HuH-7.5 (cell line): ENCODE data around the gene RBM34.

ENCODE experiments used
- DNase-seq: peaks from one replicate; pipeline ENCODE4 v3.0.0; 2011; ENCODE audit warnings: low spot score

Gene RBM34

GRCh38 chr1:235156265-235156664, 4.8 kb downstream of the RBM34 start:
- DNase-seq, result no peak

GRCh38 chr1:235152235-235152634, 8.8 kb downstream of the RBM34 start:
- no peak for DNase-seq

DNA sequence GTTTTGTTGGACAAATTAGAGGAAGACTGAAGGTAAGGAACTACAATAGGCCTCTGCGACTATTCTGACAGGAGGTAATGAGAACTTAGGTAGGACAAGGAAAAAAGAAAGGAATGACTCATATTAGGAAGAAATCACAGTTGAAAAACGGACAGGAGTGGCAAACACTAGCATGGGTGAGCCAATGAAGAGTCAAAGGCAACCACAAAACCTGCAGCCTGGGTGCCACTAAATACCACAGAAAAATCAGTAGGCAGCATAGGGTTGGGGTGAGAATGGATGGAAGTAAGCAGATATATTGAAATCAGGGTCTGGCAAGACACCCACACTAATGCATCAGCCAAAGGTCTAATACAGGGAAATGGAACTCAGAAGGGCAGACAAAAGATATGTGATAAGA, 10.0 kb downstream of the RBM34 start:
- no peak for DNase-seq

- no peak for DNase-seq
These were observed 11.2 kb downstream of the RBM34 start for GRCh38 chr1:235149824-235150223.

GRCh38 chr1:235147269-235147668, 13.8 kb downstream of the RBM34 start:
- DNase-seq, result no peak

- no peak for DNase-seq
These were observed 15.4 kb downstream of the RBM34 start for GRCh38 chr1:235145639-235146038.

DNA sequence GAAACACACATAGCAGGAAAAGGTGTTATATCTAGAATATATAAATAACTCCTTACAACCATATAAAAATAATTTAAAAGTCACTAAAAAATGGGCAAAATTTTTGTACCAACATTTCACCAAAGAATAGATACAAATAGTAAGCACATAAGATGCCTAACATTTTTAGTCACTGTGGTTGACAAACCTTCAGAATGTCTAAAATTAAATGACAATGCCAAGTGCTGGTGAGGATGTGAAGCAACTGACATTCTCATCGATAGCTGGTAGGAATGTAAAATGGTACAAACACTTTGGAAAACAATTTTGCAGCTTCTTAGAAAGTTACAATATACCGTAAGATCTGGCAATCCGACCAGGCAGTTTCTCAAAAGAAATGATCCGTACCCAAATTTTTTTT, 18.1 kb downstream of the RBM34 start:
- DNase-seq, result no peak

GRCh38 chr1:235139315-235139714, 21.7 kb downstream of the RBM34 start:
- DNase-seq, result no peak

- no peak for DNase-seq
These were observed 22.2 kb downstream of the RBM34 start for GRCh38 chr1:235138821-235139220.

DNA sequence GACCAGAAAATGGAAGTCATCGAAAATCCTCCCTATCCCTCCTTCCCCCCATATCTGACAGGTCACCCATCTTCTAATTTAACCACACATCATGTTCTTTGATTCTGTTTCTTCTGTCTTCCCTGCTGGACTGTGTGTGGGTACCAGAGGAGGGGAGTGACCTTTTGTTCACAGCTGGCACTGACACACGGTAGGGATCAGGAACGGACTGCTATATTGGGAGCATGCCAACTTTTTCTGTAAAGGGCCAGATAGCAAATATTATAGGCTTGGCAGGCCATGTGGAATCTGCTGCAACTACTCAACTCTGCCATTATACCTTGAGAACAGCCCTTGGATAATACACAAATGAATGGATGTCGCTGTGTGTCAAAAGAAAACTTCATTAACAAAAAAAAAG, 24.9 kb downstream of the RBM34 start:
- no peak for DNase-seq

GRCh38 chr1:235134171-235134570, 26.9 kb downstream of the RBM34 start:
- DNase-seq, result no peak

- no peak for DNase-seq
These were observed 28.0 kb downstream of the RBM34 start for GRCh38 chr1:235133086-235133485.

GRCh38 chr1:235131961-235132360, 29.1 kb downstream of the RBM34 start:
- DNase-seq, result no peak

GRCh38 chr1:235130766-235131270, 30.2 kb downstream of the RBM34 start:
- no peak for DNase-seq

DNA sequence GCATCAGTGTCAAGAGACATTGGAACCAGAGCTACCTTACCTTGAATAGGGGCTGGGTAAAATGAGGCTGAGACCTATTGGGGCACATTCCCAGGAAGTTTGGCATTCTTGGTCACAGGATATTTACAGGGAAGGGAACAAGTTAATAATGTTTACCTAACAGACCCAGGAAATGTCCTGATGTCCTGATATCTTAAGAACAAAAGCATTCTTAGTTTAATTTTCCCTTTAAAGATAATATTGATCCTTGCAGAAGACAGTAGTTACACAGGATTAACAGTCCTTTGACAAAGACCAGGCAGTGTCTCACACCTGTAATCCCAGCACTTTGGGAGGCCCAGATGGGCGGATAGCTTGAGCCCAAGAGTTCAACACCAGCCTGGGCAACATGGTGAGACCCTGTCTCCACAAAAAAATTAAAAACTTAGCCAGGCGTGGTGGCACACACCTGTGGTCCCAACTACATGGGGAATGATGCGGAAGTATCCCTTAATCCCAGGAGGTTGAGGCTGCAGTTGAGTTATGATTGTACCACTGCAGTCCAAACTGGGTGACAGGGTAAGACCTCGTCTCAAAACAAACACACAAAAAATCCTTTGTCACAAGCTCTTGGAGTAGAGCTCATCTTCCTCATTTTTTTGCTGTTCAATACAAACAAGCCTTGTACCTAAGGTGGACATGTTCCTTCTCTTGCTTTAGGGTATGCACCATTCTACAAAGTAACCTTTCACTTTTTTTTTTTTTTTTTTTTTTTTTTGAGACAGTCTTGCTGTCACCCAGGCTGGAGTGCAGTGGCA, 31.1 kb downstream of the RBM34 start:
- DNase-seq, result no peak

GRCh38 chr1:235128456-235129328, 32.4 kb downstream of the RBM34 start, which contains the start of gene TOMM20:
TSS of gene TOMM20 (minus strand) at chr1:235128837. CDS start at chr1:235128715, 122 bp downstream.
- DNase-seq, result peak; percentile 94

DNA sequence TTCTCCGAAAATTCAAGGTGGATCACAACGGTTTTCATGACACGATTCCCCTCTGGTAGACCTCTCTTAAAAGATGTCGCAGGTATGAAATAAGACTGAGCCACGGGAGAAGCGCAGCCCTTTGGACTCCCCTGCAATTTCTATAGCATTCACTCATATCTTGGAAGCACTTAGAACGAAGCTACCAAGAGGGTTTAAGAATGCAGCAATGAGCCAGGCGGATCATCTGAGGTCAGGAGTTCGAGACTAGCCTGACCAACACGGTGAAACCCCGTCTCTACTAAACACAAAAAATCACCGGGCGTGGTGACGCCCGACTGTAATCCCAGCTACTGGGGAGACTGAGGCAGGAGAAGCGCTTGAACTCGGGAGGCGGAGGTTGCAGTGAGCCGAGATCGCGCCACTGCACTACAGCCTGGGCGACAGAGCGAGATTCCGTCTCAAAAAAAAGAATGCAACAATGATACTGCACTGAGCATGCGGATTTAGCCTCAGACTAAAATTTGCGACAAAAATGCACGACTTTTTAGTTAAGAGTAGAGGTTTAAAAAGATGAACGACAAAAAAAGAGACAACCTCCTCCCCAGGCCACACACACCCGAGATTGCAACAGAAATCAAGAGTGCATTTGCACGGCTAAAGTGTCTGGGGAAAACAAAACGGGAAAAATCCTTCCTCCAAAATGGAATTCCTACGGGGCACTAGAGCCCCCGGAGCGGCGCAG, 33.2 kb downstream of the RBM34 start:
- DNase-seq, result no peak

GRCh38 chr1:235127203-235127602, 33.8 kb downstream of the RBM34 start:
- DNase-seq, result no peak

DNA sequence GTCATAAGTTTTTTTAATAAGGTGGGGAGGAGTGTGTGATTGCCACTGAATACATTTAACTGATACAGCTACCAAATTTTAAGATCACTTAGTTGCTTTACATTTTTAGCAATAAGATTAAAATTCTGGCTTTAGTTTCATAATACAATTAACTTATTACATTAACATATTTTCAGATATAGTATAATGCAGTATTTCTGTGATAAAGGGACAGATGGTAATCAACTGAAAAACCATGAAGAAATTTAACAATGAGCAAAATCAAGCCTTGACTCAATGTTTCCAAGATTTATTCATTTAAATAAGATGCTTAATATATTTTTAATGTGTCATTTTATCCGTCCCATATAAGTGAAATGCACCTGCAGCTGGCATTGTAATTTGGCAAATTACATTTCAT, 36.4 kb downstream of the RBM34 start:
- no peak for DNase-seq

- DNase-seq, result no peak
These were observed 36.9 kb downstream of the RBM34 start for GRCh38 chr1:235124111-235124510.

DNA sequence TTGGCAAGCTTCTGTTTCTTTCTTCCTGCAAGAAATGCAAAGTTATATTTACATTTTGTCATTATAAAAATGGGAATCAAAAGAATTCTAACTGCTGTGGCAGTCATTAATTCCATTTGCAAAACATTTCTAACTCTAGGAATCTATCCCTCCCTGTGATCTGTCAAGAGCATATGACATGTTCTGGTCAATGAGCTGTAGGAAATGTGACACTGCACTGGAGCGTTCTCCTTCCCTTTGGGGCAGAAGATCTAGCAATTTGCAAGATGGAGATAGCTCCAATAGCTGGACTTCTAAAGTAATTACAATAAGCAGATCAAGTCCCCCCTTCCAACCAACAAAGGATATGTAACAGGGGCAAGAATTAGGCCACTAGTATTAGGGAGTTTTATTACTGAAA, 38.7 kb downstream of the RBM34 start:
- no peak for DNase-seq

DNA sequence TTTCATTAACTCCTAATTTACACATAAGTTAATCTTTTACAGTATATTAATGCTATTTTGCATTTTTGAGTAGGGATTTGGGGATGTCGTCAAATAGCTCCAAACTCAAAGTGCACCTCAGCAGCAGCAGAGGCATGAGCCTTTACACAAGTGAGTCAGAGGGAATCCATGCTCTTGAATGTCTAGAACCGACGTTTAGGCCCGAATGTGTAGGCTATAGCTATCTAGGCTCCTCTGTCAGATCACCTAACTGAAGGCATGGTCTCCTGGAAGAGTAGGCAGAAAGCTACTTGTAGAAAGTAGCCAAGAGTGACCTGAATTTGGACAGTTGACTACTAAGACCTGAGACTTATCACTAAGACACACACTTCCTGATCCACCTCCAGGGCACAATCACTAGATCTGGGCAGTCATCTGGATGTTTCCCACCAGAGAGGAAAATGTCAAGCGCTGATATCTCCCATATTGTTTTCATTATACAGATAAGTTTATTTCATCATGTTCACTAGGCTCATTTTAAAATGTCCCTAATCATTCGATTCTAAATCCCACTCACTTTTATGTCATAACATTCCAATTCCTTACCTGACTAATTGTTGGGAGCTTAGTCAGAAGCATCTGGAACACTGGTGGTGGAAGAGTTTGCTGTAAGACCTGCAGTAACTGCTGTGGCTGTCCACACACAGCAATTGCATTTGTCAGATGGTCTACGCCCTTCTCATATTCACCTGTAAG, 47.7 kb downstream of the RBM34 start:
- no peak for DNase-seq
